Measurements from ENCODE around the gene PLA2G15. TPM values are rescaled to one million over a fixed set of nuclear protein-coding genes. Genes with fewer than 3 reads are reported as not detected.

The PLA2G15 gene
- total and polyA plus RNA-seq, 2 of the 13 experiments (the other 11 are each of a cell fraction or from before 2014, with no cell fraction given): 14.4 to 23.7 TPM

GRCh38 chr16:68235108-68235886 lies 9.9 kb upstream of the PLA2G15 start:
- DNase-seq (ENCODE audit: low spot score): peak; percentile 57
- H3K9me3 ChIP-seq (ENCODE audit: low read length): no peaks in the 10 kb centered on the region
- peak; percentile 54 for ATAC-seq
- H3K36me3 ChIP-seq (replicated peaks in 1 of 2; ENCODE audit: control insufficient read depth in 1 of 2, insufficient read depth in 2 of 2, low read length in 2 of 2): peaks cover 24 to 30% of the 10 kb centered on the region in 2 experiments
- no peak for FAIRE-seq
- in situ Hi-C loops (cut with HindIII; ENCODE audit: extremely low pct_ligation_motif_present, low pct_unique_long_range_greater_than_20kb): loop anchor here (10.0 kb wide), 1 partner anchor 150 kb away; the partner anchor contains the start of gene NFATC3
- H4K20me1 ChIP-seq (ENCODE audit: insufficient read depth, low read length): peaks cover 30% of the 10 kb centered on the region
- ChIA-PET CTCF (ENCODE audit: low intra/inter-chr PET ratio, low total read pairs) (no interaction called here), POLR2A (interaction anchor here (0.9 to 5.6 kb wide), 26 partner anchors 8 to 319 kb away, joined by 3 to 100 read pairs (median 6); partner anchors contain the start of genes DUS2, LCAT, NFATC3 and PLA2G15)
- peaks cover 38% of the 10 kb centered on the region for H3K4me1 ChIP-seq (ENCODE audit: insufficient read depth, low read length)
- WGBS (ENCODE audit: low lambda C conversion rate): 0% methylated on average over 30 of the region's 73 CpGs
- peak overlapping the region; percentile 85 for H3K27ac ChIP-seq (ENCODE audit: extremely low read length, insufficient read depth, low read length)
- H3K9ac ChIP-seq (ENCODE audit: insufficient read depth, low read depth, low read length): peak overlapping the region; percentile 85
- H3K27me3 ChIP-seq (ENCODE audit: control insufficient read depth in 1 of 2, insufficient read depth in 2 of 2, low read length in 2 of 2): no peaks in the 10 kb centered on the region; a peak in 1 of 5 replicates
- TSS peak; percentile 59 for BruUV-seq (replicated peaks)
- peak overlapping the region; percentile 99 for H3K4me2 ChIP-seq (ENCODE audit: low read depth, low read length)
- no peak overlapping the region for H2AFZ ChIP-seq (ENCODE audit: low read length)
- peak overlapping the region; percentile 66 to 94 (median 93) for H3K4me3 ChIP-seq (replicated peaks in 1 of 3; ENCODE audit: insufficient read depth in 1 of 3, low read depth in 2 of 3, low read length in 3 of 3)
- peaks cover 29% of the 10 kb centered on the region for H3K79me2 ChIP-seq (ENCODE audit: insufficient read depth, low read length)
- intact Hi-C loops (cut with micrococcal nuclease; ENCODE audit: unreplicated experiment): no loop called here
- TF ChIP-seq KMT2A (CRISPR knock-in tag; IDR thresholded peaks at IDR 0.05) (no peak; the same call in 1 of the 2 replicates), PAF1 (CRISPR knock-in tag; IDR thresholded peaks at IDR 0.05) (no peak), GMEB1 (CRISPR knock-in tag; IDR thresholded peaks at IDR 0.05; ENCODE audit: borderline replicate concordance) (no peak), PPARG (CRISPR knock-in tag; conservative IDR thresholded peaks at IDR 0.05) (no peak), ATAD3A (CRISPR knock-in tag; IDR thresholded peaks at IDR 0.05) (0 out of 2 replicates have a peak, but pooled peaks have one; percentile 74), KLF16 (CRISPR knock-in tag; IDR thresholded peaks at IDR 0.05) (peak in 1 of 2 experiments; percentile 83; a peak in 1 of 4 replicates), RBM39 (IDR thresholded peaks at IDR 0.05; ENCODE audit: low read depth, low read length, poor library complexity, severe bottlenecking) (peak; percentile 40), NR0B2 (CRISPR knock-in tag; IDR thresholded peaks at IDR 0.05) (peak; percentile 60; the same call in 1 of the 2 replicates), FOXP1 (IDR thresholded peaks at IDR 0.05) (no peak), FOXP1 (CRISPR knock-in tag; IDR thresholded peaks at IDR 0.05) (no peak), IKZF4 (CRISPR knock-in tag; IDR thresholded peaks at IDR 0.05; ENCODE audit: borderline replicate concordance, low read depth, not compliant biosample characterization) (peak; percentile 6), HNRNPL (IDR thresholded peaks at IDR 0.05; ENCODE audit: low read depth, low read length) (peak; percentile 66; the same call in 1 of the 2 replicates), RXRA (CRISPR knock-in tag; IDR thresholded peaks at IDR 0.05) (no peak; the same call in 1 of the 2 replicates), ZNF33A (CRISPR knock-in tag; IDR thresholded peaks at IDR 0.05; ENCODE audit: borderline replicate concordance) (0 out of 2 replicates have a peak, but pooled peaks have one; percentile 83), ZNF280B (CRISPR knock-in tag; IDR thresholded peaks at IDR 0.05; ENCODE audit: borderline replicate concordance) (peak; percentile 12; the same call in 1 of the 2 replicates), ZBTB43 (CRISPR knock-in tag; conservative IDR thresholded peaks at IDR 0.05) (no peak; the same call in 1 of the 2 replicates), HDAC1 (CRISPR knock-in tag; IDR thresholded peaks at IDR 0.05) (0 out of 2 replicates have a peak, but pooled peaks have one; percentile 50), YY1 (IDR thresholded peaks at IDR 0.05; ENCODE audit: insufficient read depth, insufficient replicate concordance, low read depth, low read length) (peak; percentile 32)

Data from HepG2 (cell line).